ENCODE results near the gene TDRD1.
"Not testable (repeated sequence)": the region's sequence is repeated elsewhere in the genome, so short reads cannot be mapped to it uniquely, and the experiment has no call there.

Gene TDRD1, protein sequence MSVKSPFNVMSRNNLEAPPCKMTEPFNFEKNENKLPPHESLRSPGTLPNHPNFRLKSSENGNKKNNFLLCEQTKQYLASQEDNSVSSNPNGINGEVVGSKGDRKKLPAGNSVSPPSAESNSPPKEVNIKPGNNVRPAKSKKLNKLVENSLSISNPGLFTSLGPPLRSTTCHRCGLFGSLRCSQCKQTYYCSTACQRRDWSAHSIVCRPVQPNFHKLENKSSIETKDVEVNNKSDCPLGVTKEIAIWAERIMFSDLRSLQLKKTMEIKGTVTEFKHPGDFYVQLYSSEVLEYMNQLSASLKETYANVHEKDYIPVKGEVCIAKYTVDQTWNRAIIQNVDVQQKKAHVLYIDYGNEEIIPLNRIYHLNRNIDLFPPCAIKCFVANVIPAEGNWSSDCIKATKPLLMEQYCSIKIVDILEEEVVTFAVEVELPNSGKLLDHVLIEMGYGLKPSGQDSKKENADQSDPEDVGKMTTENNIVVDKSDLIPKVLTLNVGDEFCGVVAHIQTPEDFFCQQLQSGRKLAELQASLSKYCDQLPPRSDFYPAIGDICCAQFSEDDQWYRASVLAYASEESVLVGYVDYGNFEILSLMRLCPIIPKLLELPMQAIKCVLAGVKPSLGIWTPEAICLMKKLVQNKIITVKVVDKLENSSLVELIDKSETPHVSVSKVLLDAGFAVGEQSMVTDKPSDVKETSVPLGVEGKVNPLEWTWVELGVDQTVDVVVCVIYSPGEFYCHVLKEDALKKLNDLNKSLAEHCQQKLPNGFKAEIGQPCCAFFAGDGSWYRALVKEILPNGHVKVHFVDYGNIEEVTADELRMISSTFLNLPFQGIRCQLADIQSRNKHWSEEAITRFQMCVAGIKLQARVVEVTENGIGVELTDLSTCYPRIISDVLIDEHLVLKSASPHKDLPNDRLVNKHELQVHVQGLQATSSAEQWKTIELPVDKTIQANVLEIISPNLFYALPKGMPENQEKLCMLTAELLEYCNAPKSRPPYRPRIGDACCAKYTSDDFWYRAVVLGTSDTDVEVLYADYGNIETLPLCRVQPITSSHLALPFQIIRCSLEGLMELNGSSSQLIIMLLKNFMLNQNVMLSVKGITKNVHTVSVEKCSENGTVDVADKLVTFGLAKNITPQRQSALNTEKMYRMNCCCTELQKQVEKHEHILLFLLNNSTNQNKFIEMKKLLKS

GRCh38 chr10:114179148-114179547 is at the start of gene TDRD1:
TSS of gene TDRD1 (plus strand) at chr10:114179353. CDS start at chr10:114187832, 8,479 bp downstream.
- H3K27ac Mint-ChIP-seq: no peak within 1 kb of the TSS
- peaks cover 6% of the 10 kb centered on the region for H3K27me3 Mint-ChIP-seq
- H3K36me3 Mint-ChIP-seq (ENCODE audit: low read depth): peaks cover 3% of the 10 kb centered on the region
- intact Hi-C loops (cut with micrococcal nuclease): loop anchor here (10.0 kb wide), 1 partner anchor 1994 kb away; the partner anchor contains the start of gene GPAM
- H3K9me3 Mint-ChIP-seq: no peaks in the 10 kb centered on the region
- no peak within 1 kb of the TSS for H3K4me3 Mint-ChIP-seq
- peaks cover 7% of the 10 kb centered on the region for H3K4me1 Mint-ChIP-seq (ENCODE audit: low read depth)

DNA sequence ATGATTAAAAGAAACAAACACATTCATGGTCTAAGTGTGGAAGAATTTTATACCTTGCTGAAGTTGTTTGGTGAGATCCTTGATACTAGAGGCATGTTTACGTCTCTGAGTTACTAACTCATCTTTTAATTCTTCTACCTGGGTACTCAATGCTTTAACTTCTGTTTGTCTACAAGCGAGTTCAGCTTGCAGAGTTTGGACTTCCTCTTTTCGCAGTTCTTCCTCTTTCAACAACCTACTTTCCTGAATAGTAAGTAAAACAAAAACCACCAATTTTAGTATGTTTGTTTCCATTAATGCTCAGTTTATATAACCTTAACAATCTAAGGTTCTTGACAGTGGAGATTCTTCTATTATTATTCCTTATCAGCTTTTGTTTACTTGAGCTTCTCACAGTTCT is 48.1 kb upstream of the TDRD1 start:
- Mint-ChIP-seq H3K36me3 (ENCODE audit: low read depth) (peaks cover 78% of the 10 kb centered on the region), H3K4me3 (no peak overlapping the region), H3K27ac (no peak overlapping the region), H3K27me3 (no peaks in the 10 kb centered on the region), H3K4me1 (ENCODE audit: low read depth) (peaks cover 6% of the 10 kb centered on the region), H3K9me3 (no peaks in the 10 kb centered on the region)
- intact Hi-C loops (cut with micrococcal nuclease): no loop called here

DNA sequence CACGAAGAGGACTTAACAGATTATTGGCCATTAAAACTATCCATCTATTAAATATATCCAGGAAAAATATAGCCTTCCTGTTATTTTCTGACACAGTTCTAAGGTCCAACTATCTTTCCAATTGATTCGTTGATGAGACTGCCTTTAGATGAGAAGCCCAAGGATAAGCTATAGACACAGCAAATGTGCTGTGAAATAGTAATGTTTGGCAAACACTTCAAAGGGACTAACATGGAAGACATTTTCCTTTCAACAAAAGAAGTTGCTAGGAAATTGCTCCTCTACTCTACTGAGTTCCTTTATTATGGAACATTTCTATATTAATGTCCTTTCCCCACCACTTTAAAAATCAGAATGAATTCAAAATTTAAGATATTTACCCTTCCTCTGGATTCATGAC is 43.7 kb upstream of the TDRD1 start:
- intact Hi-C loops (cut with micrococcal nuclease): no loop called here
- H3K27ac Mint-ChIP-seq: no peak overlapping the region

DNA sequence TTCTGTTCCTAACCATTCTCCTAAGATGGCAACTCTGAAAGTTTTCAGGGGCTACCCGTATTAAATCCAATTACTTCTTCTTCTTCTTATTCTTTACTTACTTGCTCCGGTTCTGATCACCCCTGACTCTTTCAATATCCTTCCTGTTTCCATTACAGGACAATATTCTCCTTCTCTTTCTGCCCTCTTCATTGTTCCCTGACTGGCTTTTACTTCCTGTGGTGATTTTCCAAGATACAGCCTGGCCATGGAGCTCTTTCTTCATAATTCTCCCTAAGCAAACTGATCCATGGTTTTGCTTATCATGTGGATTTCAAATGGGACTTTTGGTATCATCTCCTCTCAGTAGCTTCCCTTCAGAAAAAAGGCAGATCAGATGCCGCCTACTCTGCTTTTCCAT is 40.6 kb upstream of the TDRD1 start:
- Mint-ChIP-seq H3K4me1 (ENCODE audit: low read depth) (no peaks in the 10 kb centered on the region), H3K36me3 (ENCODE audit: low read depth) (peaks cover 69% of the 10 kb centered on the region), H3K27me3 (no peaks in the 10 kb centered on the region), H3K9me3 (no peaks in the 10 kb centered on the region), H3K27ac (no peak overlapping the region), H3K4me3 (no peak overlapping the region)
- intact Hi-C loops (cut with micrococcal nuclease): no loop called here

More for the DNA sequence above, 43.7 kb upstream of the TDRD1 start:
- H3K36me3 Mint-ChIP-seq (ENCODE audit: low read depth): peaks cover 55% of the 10 kb centered on the region
- H3K27me3 Mint-ChIP-seq: no peaks in the 10 kb centered on the region
- peaks cover 6% of the 10 kb centered on the region for H3K4me1 Mint-ChIP-seq (ENCODE audit: low read depth)
- no peaks in the 10 kb centered on the region for H3K9me3 Mint-ChIP-seq
- H3K4me3 Mint-ChIP-seq: no peak overlapping the region

- no peaks in the 10 kb centered on the region for H3K27me3 Mint-ChIP-seq
- H3K27ac Mint-ChIP-seq: no peak overlapping the region
- H3K4me3 Mint-ChIP-seq: no peak overlapping the region
- H3K9me3 Mint-ChIP-seq: no peaks in the 10 kb centered on the region
- H3K36me3 Mint-ChIP-seq (ENCODE audit: low read depth): peaks cover 64% of the 10 kb centered on the region
- intact Hi-C loops (cut with micrococcal nuclease): no loop called here
- no peaks in the 10 kb centered on the region for H3K4me1 Mint-ChIP-seq (ENCODE audit: low read depth)
Observed at GRCh38 chr10:114140036-114140435, 39.1 kb upstream of the TDRD1 start.

- H3K27ac Mint-ChIP-seq; H3K4me3 Mint-ChIP-seq; H3K4me1 Mint-ChIP-seq (ENCODE audit: low read depth); H3K27me3 Mint-ChIP-seq; intact Hi-C loops (cut with micrococcal nuclease); H3K9me3 Mint-ChIP-seq: not testable (repeated sequence)
- H3K36me3 Mint-ChIP-seq (ENCODE audit: low read depth): peaks cover 60% of the 10 kb centered on the region
Observed at GRCh38 chr10:114140827-114141226, 38.3 kb upstream of the TDRD1 start.

GRCh38 chr10:114142018-114142417 is 37.1 kb upstream of the TDRD1 start:
- Mint-ChIP-seq H3K36me3 (ENCODE audit: low read depth) (peaks cover 61% of the 10 kb centered on the region), H3K27ac (no peak overlapping the region), H3K4me3 (no peak overlapping the region), H3K4me1 (ENCODE audit: low read depth) (no peaks in the 10 kb centered on the region), H3K27me3 (no peaks in the 10 kb centered on the region), H3K9me3 (no peaks in the 10 kb centered on the region)
- intact Hi-C loops (cut with micrococcal nuclease): no loop called here

- peaks cover 73% of the 10 kb centered on the region for H3K36me3 Mint-ChIP-seq (ENCODE audit: low read depth)
- no peak overlapping the region for H3K27ac Mint-ChIP-seq
- no peaks in the 10 kb centered on the region for H3K27me3 Mint-ChIP-seq
Observed at GRCh38 chr10:114143160-114143559, 36.0 kb upstream of the TDRD1 start.

GRCh38 chr10:114149476-114149875 is 29.7 kb upstream of the TDRD1 start:
- H3K27me3 Mint-ChIP-seq; H3K9me3 Mint-ChIP-seq; intact Hi-C loops (cut with micrococcal nuclease); H3K27ac Mint-ChIP-seq; H3K4me3 Mint-ChIP-seq; H3K4me1 Mint-ChIP-seq (ENCODE audit: low read depth): not testable (repeated sequence)
- H3K36me3 Mint-ChIP-seq (ENCODE audit: low read depth): peaks cover 77% of the 10 kb centered on the region

More at GRCh38 chr10:114143160-114143559, 36.0 kb upstream of the TDRD1 start:
- intact Hi-C loops (cut with micrococcal nuclease): no loop called here
- Mint-ChIP-seq H3K4me3 (no peak overlapping the region), H3K9me3 (no peaks in the 10 kb centered on the region), H3K4me1 (ENCODE audit: low read depth) (no peaks in the 10 kb centered on the region)

GRCh38 chr10:114151486-114151885 is 27.7 kb upstream of the TDRD1 start:
- H3K36me3 Mint-ChIP-seq (ENCODE audit: low read depth): peaks cover 77% of the 10 kb centered on the region
- no peaks in the 10 kb centered on the region for H3K4me1 Mint-ChIP-seq (ENCODE audit: low read depth)
- no peaks in the 10 kb centered on the region for H3K9me3 Mint-ChIP-seq
- intact Hi-C loops (cut with micrococcal nuclease): no loop called here
- H3K27me3 Mint-ChIP-seq: no peaks in the 10 kb centered on the region
- H3K27ac Mint-ChIP-seq: no peak overlapping the region
- H3K4me3 Mint-ChIP-seq: no peak overlapping the region

DNA sequence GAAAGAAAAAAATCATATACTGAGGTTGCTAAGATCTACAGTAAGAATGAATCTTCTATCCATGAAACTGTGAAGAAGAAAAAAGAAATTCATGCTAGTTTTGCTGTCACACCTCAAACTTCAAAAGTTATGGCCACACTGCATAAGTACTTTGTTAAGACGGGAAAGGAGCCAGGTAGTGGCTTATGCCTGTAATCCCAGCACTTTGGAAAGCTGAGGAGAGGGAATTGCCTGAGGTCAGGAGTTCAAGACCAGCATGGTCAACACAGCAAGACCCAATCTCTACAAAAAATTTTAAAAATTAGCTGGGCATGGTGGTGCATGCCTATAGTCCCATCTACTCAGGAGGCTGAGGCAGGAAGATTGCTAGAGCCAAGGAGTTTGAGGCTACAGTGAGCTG is 27.3 kb upstream of the TDRD1 start:
- no peaks in the 10 kb centered on the region for H3K27me3 Mint-ChIP-seq
- H3K4me3 Mint-ChIP-seq: no peak overlapping the region
- no peaks in the 10 kb centered on the region for H3K9me3 Mint-ChIP-seq
- H3K36me3 Mint-ChIP-seq (ENCODE audit: low read depth): peaks cover 80% of the 10 kb centered on the region
- intact Hi-C loops (cut with micrococcal nuclease): no loop called here
- no peak overlapping the region for H3K27ac Mint-ChIP-seq
- no peaks in the 10 kb centered on the region for H3K4me1 Mint-ChIP-seq (ENCODE audit: low read depth)

GRCh38 chr10:114157912-114158311 is 21.2 kb upstream of the TDRD1 start:
- intact Hi-C loops (cut with micrococcal nuclease): no loop called here
- Mint-ChIP-seq H3K27ac (no peak overlapping the region), H3K4me3 (no peak overlapping the region), H3K36me3 (ENCODE audit: low read depth) (peaks cover 51% of the 10 kb centered on the region), H3K9me3 (no peaks in the 10 kb centered on the region), H3K4me1 (ENCODE audit: low read depth) (peaks cover under 1% of the 10 kb centered on the region), H3K27me3 (no peaks in the 10 kb centered on the region)

GRCh38 chr10:114163062-114163461 is 16.1 kb upstream of the TDRD1 start:
- no peaks in the 10 kb centered on the region for H3K27me3 Mint-ChIP-seq
- H3K36me3 Mint-ChIP-seq (ENCODE audit: low read depth): peaks cover 26% of the 10 kb centered on the region
- peaks cover 6% of the 10 kb centered on the region for H3K4me1 Mint-ChIP-seq (ENCODE audit: low read depth)
- H3K9me3 Mint-ChIP-seq: no peaks in the 10 kb centered on the region
- no peak overlapping the region for H3K4me3 Mint-ChIP-seq
- H3K27ac Mint-ChIP-seq: no peak overlapping the region
- intact Hi-C loops (cut with micrococcal nuclease): no loop called here

GRCh38 chr10:114166043-114166442 is 13.1 kb upstream of the TDRD1 start:
- Mint-ChIP-seq H3K36me3 (ENCODE audit: low read depth) (peaks cover 17% of the 10 kb centered on the region), H3K9me3 (peaks cover 9% of the 10 kb centered on the region), H3K27ac (peak overlapping the region; percentile 36), H3K27me3 (no peaks in the 10 kb centered on the region), H3K4me3 (no peak overlapping the region), H3K4me1 (ENCODE audit: low read depth) (peaks cover 6% of the 10 kb centered on the region)
- intact Hi-C loops (cut with micrococcal nuclease): no loop called here

Data from dendritic cell treated with granulocyte-macrophage colony-stimulating factor and Interleukin-4, amounts not matched to agents 40 ng/mL and 50 ng/mL, for 4 days (primary cell).